Left renal cortex interstitium (tissue), 4 donors: ENCODE measurements around the gene ELF1. TPM values are rescaled to one million over a fixed set of nuclear protein-coding genes. Genes with fewer than 3 reads are reported as not detected.
"Not testable (repeated sequence)": the region's sequence is repeated elsewhere in the genome, so short reads cannot be mapped to it uniquely, and the experiment has no call there.

Experiments
- DNase-seq, 4 donors: peaks; one replicate each; pipeline ENCODE4 v3.0.0-alpha.2; 2013; ENCODE audit warnings: low read depth in 4 of 4, low spot score in 2 of 4, missing footprints in 1 of 4
- polyA plus RNA-seq, 4 donors: library from polyadenylated mRNA; unstranded; fragments of 120-200 nt; gene quantifications; one replicate each; pipeline ENCODE4 v1.2.1, GENCODE V29; 2013; ENCODE audit not compliant: insufficient read length in 4 of 4

Gene ELF1
- polyA plus RNA-seq, 4 donors = 45.8 to 49.2 (median 47.9) TPM

GRCh38 chr13:40908546-40908945 lies 110.6 kb downstream of the ELF1 start:
- DNase-seq = no peak

GRCh38 chr13:40901032-40901431 lies 118.1 kb downstream of the ELF1 start:
- DNase-seq = not testable (repeated sequence)

- not testable (repeated sequence) for DNase-seq
Observed at GRCh38 chr13:40900568-40900967, 118.5 kb downstream of the ELF1 start.

GRCh38 chr13:40897053-40897452 lies 122.1 kb downstream of the ELF1 start:
- no peak for DNase-seq

GRCh38 chr13:40895227-40896184 lies 123.6 kb downstream of the ELF1 start:
- no peak for DNase-seq

GRCh38 chr13:40893573-40893972 lies 125.5 kb downstream of the ELF1 start:
- not testable (repeated sequence) for DNase-seq

GRCh38 chr13:40886017-40886416 lies 133.1 kb downstream of the ELF1 start:
- DNase-seq = no peak

- DNase-seq = not testable (repeated sequence)
Observed at GRCh38 chr13:40884175-40884574, 134.9 kb downstream of the ELF1 start.

Other genes starting within 250 kb of the ELF1 start
- gene MRPS31, start 248.1 kb downstream of the ELF1 start, polyA plus RNA-seq = 10 to 100 TPM; 39.6 to 59.6 (median 48.0) TPM
- gene SLC25A15, start 229.7 kb downstream of the ELF1 start, polyA plus RNA-seq = 10 to 100 TPM; 14.6 to 18.1 (median 17.5) TPM
- 10 to 100 TPM; 22.3 to 25.2 (median 24.5) TPM for gene WBP4, start 42.2 kb upstream of the ELF1 start, polyA plus RNA-seq
- 10 to 100 TPM; 16.0 to 20.0 (median 18.8) TPM for gene KBTBD6, start 113.5 kb upstream of the ELF1 start, polyA plus RNA-seq
- gene KBTBD7, start 175.3 kb upstream of the ELF1 start, polyA plus RNA-seq = 10 to 100 TPM; 17.0 to 20.2 (median 18.8) TPM
- gene MTRF1, start 244.3 kb upstream of the ELF1 start, polyA plus RNA-seq = 10 to 100 TPM; 13.8 to 26.4 (median 18.2) TPM